Spleen (tissue), 11 donors: ENCODE measurements around the gene KEL. TPM values are rescaled to one million over a fixed set of nuclear protein-coding genes. Genes with fewer than 3 reads are reported as not detected.

Source experiments
- DNase-seq: peaks from one replicate; pipeline ENCODE4 v3.0.0-alpha.2; 2020
- H3K27ac ChIP-seq, 8 donors: fragments of 200-600 bp; sonication (generic) in 7 of 8; 1 replicate in 4 of 8; 2 replicates in 4 of 8; pipeline versions ENCODE4 v1.5.0 to v1.8.0; 2016 to 2021; ENCODE audit warnings: inconsistent platforms in 4 of 8, mild to moderate bottlenecking in 4 of 8, moderate library complexity in 1 of 8
- H3K27me3 ChIP-seq, 7 donors: fragments of 200-600 bp; sonication (generic) in 6 of 7; replicated peaks in 1 of 7; 1 replicate in 4 of 7; 2 replicates in 3 of 7; pipeline versions ENCODE4 v1.5.0 to v1.8.0; 2016 to 2021; ENCODE audit warnings: inconsistent platforms in 3 of 7, mild to moderate bottlenecking in 1 of 7
- H3K36me3 ChIP-seq, 6 donors: fragments of 200-600 bp; sonication (generic) in 5 of 6; 1 replicate in 4 of 6; 2 replicates in 2 of 6; pipeline versions ENCODE4 v1.5.0 to v1.8.0; 2016 to 2021; ENCODE audit warnings: inconsistent platforms in 2 of 6
- H3K4me1 ChIP-seq, 6 donors: fragments of 200-600 bp; sonication (generic) in 5 of 6; 1 replicate in 3 of 6; 2 replicates in 3 of 6; pipeline versions ENCODE4 v1.5.0 to v1.8.0; 2016 to 2021; ENCODE audit warnings: inconsistent platforms in 3 of 6
- H3K4me3 ChIP-seq, 8 donors: fragments of 200-600 bp; sonication (generic) in 7 of 8; 1 replicate in 4 of 8; 2 replicates in 4 of 8; pipeline versions ENCODE4 v1.5.0 to v1.8.0; 2016 to 2021; ENCODE audit warnings: inconsistent platforms in 4 of 8, mild to moderate bottlenecking in 4 of 8, moderate library complexity in 2 of 8
- H3K9me3 ChIP-seq, 8 donors: fragments of 200-600 bp; sonication (generic) in 7 of 8; 1 replicate in 4 of 8; 2 replicates in 4 of 8; pipeline versions ENCODE4 v1.5.0 to v1.8.0; 2016 to 2021; ENCODE audit warnings: inconsistent platforms in 4 of 8
- POLR2A ChIP-seq, 3 donors: fragments of 450-650 bp; IDR thresholded peaks; one replicate each; pipeline ENCODE4 v1.5.1; 2017; ENCODE audit warnings: antibody characterized with exemption in 3 of 3, mild to moderate bottlenecking in 1 of 3
- POLR2AphosphoS5 ChIP-seq, 3 donors: sonication (generic); formaldehyde crosslinking; IDR thresholded peaks; one replicate each; pipeline ENCODE4 v1.5.1; 2017; ENCODE audit warnings: antibody characterized with exemption in 3 of 3
- WGBS, 5 donors: extraction: QIAGEN DNeasy Blood & Tissue Kit in 3 of 5; methylation state at CpG; one replicate each; pipeline versions ENCODE4 v1.1.5 to v1.1.7; 2013 to 2018; 5-methylcytosine and 5-hydroxymethylcytosine counted together
- intact Hi-C: fragments of 100-400 bp; cut with DNase I; formaldehyde crosslinking; loops from one replicate; pipeline ENCODE4 v1.15.0; 2023; ENCODE audit warnings: low total_unique reads
- polyA plus RNA-seq, 3 donors: library from polyadenylated mRNA; stranded (reverse); fragments of 200-250 nt; gene quantifications; one replicate each; pipeline ENCODE4 v1.2.1, GENCODE V29; 2013
- total RNA-seq, 7 donors: library from RNA; depleted of rRNA in 3 of 7; stranded (reverse); fragments of >200 nt in 3 of 7; fragmentation: NEBNext Ultra II Directional in 4 of 7; extraction: Animal tissue kit (Norgen Biotek cat#: 25700) in 4 of 7; gene quantifications; one replicate each; pipeline versions ENCODE4 v1.1.0 to v1.2.1, GENCODE V29; 2016 to 2021
- TF ChIP-seq, protein P1 (sequence below), 11 experiments: fragments of 200-600 bp in 7 of 11; fragments of 450-650 bp in 4 of 11; sonication (generic) in 4 of 11; IDR thresholded peaks in 8 of 11; conservative IDR thresholded peaks in 3 of 11; 1 replicate in 7 of 11; 2 replicates in 4 of 11; pipeline versions ENCODE4 v1.4.0 to v1.8.0; 2016 to 2021; ENCODE audit warnings: antibody characterized with exemption in 11 of 11, inconsistent platforms in 4 of 11, mild to moderate bottlenecking in 1 of 11
- donor health status: healthy with polysubstance abuse.
- donor health status: DM: no; HTN: no; CAD: no; lungs with moderate emphysema.
- donor health status: DM: no; HTN: no; CAD: no.
- donor health status: Bipolar disorder and iron deficiency.
- donor health status: healthy.
- donor health status: DM: no; HTN: no; CAD: no.
- donor health status: DM: yes; HTN: yes; CAD: no.

Gene KEL
- total and polyA plus RNA-seq, 10 donors = 3.3 to 27.4 (median 5.6) TPM

DNA sequence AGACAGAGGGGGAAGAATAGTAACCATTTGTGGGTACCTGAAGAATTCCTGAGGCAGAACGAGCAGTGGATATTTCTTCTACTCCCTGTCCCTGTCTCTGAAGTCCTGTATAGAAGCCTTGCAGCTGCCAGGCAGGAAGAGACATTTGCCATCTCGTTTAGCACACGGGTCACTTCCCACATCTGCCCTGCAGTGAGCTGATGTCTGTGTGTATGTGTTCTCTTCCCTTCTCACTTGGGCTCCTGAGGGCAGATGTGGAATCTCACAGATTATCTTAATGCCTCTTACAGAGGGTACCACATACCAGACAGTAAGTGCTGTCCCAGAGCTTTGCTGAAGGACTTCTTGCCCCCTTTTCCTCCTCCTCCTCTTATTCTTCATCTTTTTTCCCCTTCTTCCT is 62.5 kb downstream of the KEL start:
- 17 to 32% (median 28%) methylated on average over 3 of the region's 3 CpGs for WGBS, 5 donors
- DNase-seq = no peak
- intact Hi-C loops = loop anchor here (10.0 kb wide), 1 partner anchor 85 kb away; no protein-coding TSS in a partner anchor

DNA sequence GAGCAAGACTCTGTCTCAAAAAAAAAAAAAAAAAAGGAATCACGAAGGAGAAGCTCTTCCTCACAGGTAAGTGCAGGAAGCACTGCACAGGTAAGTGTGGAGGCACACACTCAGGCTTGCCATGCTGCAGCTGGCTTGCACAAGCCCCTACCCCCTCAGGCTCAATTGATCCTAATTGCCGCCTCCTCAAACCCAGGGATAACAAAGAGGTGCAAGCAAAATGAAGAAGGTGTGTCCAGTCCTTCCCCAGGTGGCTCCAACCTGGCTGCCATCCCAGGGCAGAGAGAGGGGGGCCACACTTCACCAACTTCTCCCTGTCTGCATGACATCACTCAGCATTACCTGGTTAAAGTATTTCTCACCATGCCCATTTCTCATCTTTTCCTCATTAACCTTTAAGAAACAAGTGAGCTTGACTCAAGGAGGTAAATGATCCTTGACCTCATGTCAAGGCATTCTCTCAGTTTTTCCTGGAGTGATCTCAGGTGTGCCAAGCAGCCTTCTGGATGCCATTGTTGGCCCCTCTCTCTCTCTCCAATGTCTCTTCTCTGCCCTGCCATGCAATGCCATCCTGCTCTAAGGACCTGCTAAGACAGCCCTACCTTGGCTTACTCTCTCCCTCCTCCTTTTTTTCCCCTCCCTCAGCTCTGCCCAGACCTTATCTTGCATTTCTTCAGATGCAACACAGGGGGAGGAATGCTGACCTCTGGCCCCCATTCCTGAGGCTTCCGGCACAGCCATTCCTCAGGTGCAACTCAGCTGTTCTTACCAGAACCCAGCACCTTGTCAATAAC is 63.6 kb downstream of the KEL start:
- no peaks in the 10 kb centered on the region for H3K4me1 ChIP-seq
- no peak for DNase-seq
- no peak overlapping the region for H3K4me3 ChIP-seq
- no peaks in the 10 kb centered on the region for H3K36me3 ChIP-seq
- 75 to 92% (median 81%) methylated on average over 3 of the region's 3 CpGs for WGBS, 5 donors
- TF ChIP-seq POLR2A (IDR thresholded peaks at IDR 0.05) (no peak), POLR2AphosphoS5 (IDR thresholded peaks at IDR 0.05) (no peak)
- TF ChIP-seq, protein P1, sequence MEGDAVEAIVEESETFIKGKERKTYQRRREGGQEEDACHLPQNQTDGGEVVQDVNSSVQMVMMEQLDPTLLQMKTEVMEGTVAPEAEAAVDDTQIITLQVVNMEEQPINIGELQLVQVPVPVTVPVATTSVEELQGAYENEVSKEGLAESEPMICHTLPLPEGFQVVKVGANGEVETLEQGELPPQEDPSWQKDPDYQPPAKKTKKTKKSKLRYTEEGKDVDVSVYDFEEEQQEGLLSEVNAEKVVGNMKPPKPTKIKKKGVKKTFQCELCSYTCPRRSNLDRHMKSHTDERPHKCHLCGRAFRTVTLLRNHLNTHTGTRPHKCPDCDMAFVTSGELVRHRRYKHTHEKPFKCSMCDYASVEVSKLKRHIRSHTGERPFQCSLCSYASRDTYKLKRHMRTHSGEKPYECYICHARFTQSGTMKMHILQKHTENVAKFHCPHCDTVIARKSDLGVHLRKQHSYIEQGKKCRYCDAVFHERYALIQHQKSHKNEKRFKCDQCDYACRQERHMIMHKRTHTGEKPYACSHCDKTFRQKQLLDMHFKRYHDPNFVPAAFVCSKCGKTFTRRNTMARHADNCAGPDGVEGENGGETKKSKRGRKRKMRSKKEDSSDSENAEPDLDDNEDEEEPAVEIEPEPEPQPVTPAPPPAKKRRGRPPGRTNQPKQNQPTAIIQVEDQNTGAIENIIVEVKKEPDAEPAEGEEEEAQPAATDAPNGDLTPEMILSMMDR (IDR thresholded peaks at IDR 0.05 in 8 of 11, conservative IDR thresholded peaks at IDR 0.05 in 3 of 11) = no peak
- H3K27ac ChIP-seq = no peak overlapping the region
- intact Hi-C loops = no loop called here
- peaks cover 0 to 6% (median under 1%) of the 10 kb centered on the region in 8 donors for H3K9me3 ChIP-seq
- peaks cover 0 to 29% (median 0%) of the 10 kb centered on the region in 7 donors for H3K27me3 ChIP-seq

More for the DNA sequence above, 62.5 kb downstream of the KEL start:
- no peak overlapping the region for H3K27ac ChIP-seq
- no peak for TF ChIP-seq POLR2A (IDR thresholded peaks at IDR 0.05)
- no peak for TF ChIP-seq POLR2AphosphoS5 (IDR thresholded peaks at IDR 0.05)
- TF ChIP-seq, protein P1 (IDR thresholded peaks at IDR 0.05 in 8 of 11, conservative IDR thresholded peaks at IDR 0.05 in 3 of 11) = no peak
- H3K4me3 ChIP-seq = no peak overlapping the region
- peaks cover 0 to 29% (median 0%) of the 10 kb centered on the region in 7 donors for H3K27me3 ChIP-seq
- no peaks in the 10 kb centered on the region for H3K36me3 ChIP-seq
- peaks cover 0 to 17% (median 11%) of the 10 kb centered on the region in 8 donors for H3K9me3 ChIP-seq
- no peaks in the 10 kb centered on the region for H3K4me1 ChIP-seq

DNA sequence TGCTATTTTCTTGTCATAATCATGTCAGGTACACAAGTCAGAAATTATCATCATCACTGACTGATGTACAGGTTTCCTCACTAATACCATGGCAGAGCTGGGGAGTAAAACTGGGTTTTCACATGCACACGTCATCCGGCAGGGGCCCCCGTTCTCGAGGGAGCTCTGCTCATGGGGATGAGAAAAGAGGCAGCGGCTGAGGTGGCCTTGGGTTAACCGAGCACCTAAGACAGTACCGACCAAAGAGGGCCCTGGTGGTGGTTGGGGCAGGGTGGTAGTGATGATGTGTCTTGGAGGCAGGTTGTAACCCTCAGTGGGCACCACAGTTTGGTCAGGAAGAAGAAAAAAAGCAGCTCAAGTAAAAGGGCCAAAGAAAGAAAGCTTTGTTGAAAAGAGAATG is 64.5 kb downstream of the KEL start:
- H3K27me3 ChIP-seq = peaks cover 0 to 29% (median 0%) of the 10 kb centered on the region in 7 donors
- H3K36me3 ChIP-seq = no peaks in the 10 kb centered on the region
- no peaks in the 10 kb centered on the region for H3K4me1 ChIP-seq
- TF ChIP-seq POLR2AphosphoS5 (IDR thresholded peaks at IDR 0.05) (no peak), POLR2A (IDR thresholded peaks at IDR 0.05) (no peak)
- TF ChIP-seq, protein P1 (IDR thresholded peaks at IDR 0.05 in 8 of 11, conservative IDR thresholded peaks at IDR 0.05 in 3 of 11) = no peak
- H3K27ac ChIP-seq = no peak overlapping the region
- 82 to 94% (median 90%) methylated on average over 7 of the region's 7 CpGs for WGBS, 5 donors
- H3K9me3 ChIP-seq = no peaks in the 10 kb centered on the region
- H3K4me3 ChIP-seq = no peak overlapping the region
- no peak for DNase-seq
- intact Hi-C loops = no loop called here

DNA sequence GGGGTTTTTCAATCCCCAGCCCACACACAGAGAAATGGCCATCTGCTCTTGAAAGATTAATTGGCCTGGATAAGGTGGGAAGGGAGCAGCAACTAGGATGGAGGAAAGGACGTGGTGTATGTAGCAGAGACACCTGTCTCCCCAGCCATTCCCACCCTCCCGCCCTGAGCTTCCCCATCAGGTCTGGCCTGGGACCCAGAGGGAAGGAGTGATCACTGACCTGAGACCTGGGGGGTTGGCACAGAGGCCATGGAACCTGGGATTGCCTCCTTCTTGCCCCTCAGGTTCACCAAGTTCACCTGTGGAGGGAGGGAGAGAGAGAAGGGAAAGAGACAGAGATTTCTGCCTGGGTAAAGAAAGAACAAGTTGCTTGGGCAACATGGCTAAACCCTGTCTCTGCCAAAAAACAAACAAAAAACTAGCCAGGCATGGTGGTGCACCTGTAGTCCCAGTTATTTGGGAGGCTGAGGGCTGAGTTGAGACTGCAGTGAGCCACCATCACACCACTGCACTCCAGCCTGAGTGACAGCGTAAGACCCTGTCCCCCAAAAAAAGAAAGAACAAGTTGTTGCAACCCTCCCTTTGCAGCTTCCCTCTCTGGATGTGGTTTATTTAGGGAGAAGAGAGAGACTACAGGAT is 65.3 kb downstream of the KEL start:
- TF ChIP-seq, protein P1 (IDR thresholded peaks at IDR 0.05 in 8 of 11, conservative IDR thresholded peaks at IDR 0.05 in 3 of 11) = no peak
- TF ChIP-seq POLR2AphosphoS5 (IDR thresholded peaks at IDR 0.05) (no peak), POLR2A (IDR thresholded peaks at IDR 0.05) (no peak)
- no peaks in the 10 kb centered on the region for H3K9me3 ChIP-seq
- 77 to 89% (median 87%) methylated on average over 3 of the region's 3 CpGs for WGBS, 5 donors
- H3K4me1 ChIP-seq = no peaks in the 10 kb centered on the region
- no peak overlapping the region for H3K27ac ChIP-seq
- H3K36me3 ChIP-seq = no peaks in the 10 kb centered on the region
- DNase-seq = no peak
- intact Hi-C loops = no loop called here
- peaks cover 0 to 31% (median 0%) of the 10 kb centered on the region in 7 donors for H3K27me3 ChIP-seq
- H3K4me3 ChIP-seq = no peak overlapping the region
